HUES6 (cell line): ENCODE measurements around the gene GADD45G.

Experiments used
- H3K27ac ChIP-seq: 2 replicates; pipeline ENCODE4 v1.7.0; 2013; ENCODE audit warnings: low read depth, mild to moderate bottlenecking, low read length, inconsistent platforms
- H3K27me3 ChIP-seq: 2 replicates; pipeline ENCODE4 v1.6.1; 2013; ENCODE audit warnings: low read length; ENCODE audit not compliant: control insufficient read depth, insufficient read depth
- H3K36me3 ChIP-seq: 2 replicates; pipeline ENCODE4 v1.6.1; 2013; ENCODE audit warnings: low read length; ENCODE audit not compliant: control insufficient read depth, insufficient read depth
- H3K4me1 ChIP-seq: 2 replicates; pipeline ENCODE4 v1.6.1; 2013; ENCODE audit warnings: low read length; ENCODE audit not compliant: control insufficient read depth, insufficient read depth
- H3K4me3 ChIP-seq: 2 replicates; pipeline ENCODE4 v1.5.1; 2013; ENCODE audit warnings: low read depth, low read length
- H3K9ac ChIP-seq: one replicate; pipeline ENCODE4 v1.6.1; 2013; ENCODE audit warnings: mild to moderate bottlenecking, low read length
- H3K9me3 ChIP-seq: 2 replicates; pipeline ENCODE4 v1.6.1; 2013; ENCODE audit warnings: low read depth, low read length; ENCODE audit not compliant: control insufficient read depth, insufficient read depth

The GADD45G gene

GRCh38 chr9:89633920-89634319 lies 29.1 kb downstream of the GADD45G start:
- H3K27ac ChIP-seq: no peak overlapping the region
- H3K27me3 ChIP-seq: no peaks in the 10 kb centered on the region
- no peak overlapping the region for H3K4me3 ChIP-seq
- H3K9ac ChIP-seq: no peak overlapping the region
- H3K4me1 ChIP-seq: no peaks in the 10 kb centered on the region
- no peaks in the 10 kb centered on the region for H3K36me3 ChIP-seq
- no peaks in the 10 kb centered on the region for H3K9me3 ChIP-seq

GRCh38 chr9:89634995-89635742 lies 30.4 kb downstream of the GADD45G start:
- no peaks in the 10 kb centered on the region for H3K36me3 ChIP-seq
- no peaks in the 10 kb centered on the region for H3K9me3 ChIP-seq
- H3K27ac ChIP-seq: no peak overlapping the region
- H3K9ac ChIP-seq: no peak overlapping the region
- H3K4me3 ChIP-seq: no peak overlapping the region
- no peaks in the 10 kb centered on the region for H3K27me3 ChIP-seq
- no peaks in the 10 kb centered on the region for H3K4me1 ChIP-seq

GRCh38 chr9:89635816-89636215 lies 31.0 kb downstream of the GADD45G start:
- no peak overlapping the region for H3K27ac ChIP-seq
- H3K9ac ChIP-seq: no peak overlapping the region
- H3K27me3 ChIP-seq: no peaks in the 10 kb centered on the region
- no peaks in the 10 kb centered on the region for H3K36me3 ChIP-seq
- no peak overlapping the region for H3K4me3 ChIP-seq
- no peaks in the 10 kb centered on the region for H3K9me3 ChIP-seq
- peaks cover 3% of the 10 kb centered on the region; the same call in 1 of the 2 replicates for H3K4me1 ChIP-seq

- no peak overlapping the region for H3K4me3 ChIP-seq
- H3K9ac ChIP-seq: no peak overlapping the region
- H3K36me3 ChIP-seq: no peaks in the 10 kb centered on the region
- no peaks in the 10 kb centered on the region for H3K27me3 ChIP-seq
- no peak overlapping the region for H3K27ac ChIP-seq
- no peaks in the 10 kb centered on the region for H3K9me3 ChIP-seq
- peaks cover 3% of the 10 kb centered on the region; the same call in 1 of the 2 replicates for H3K4me1 ChIP-seq
Observed at GRCh38 chr9:89637787-89638186, 33.0 kb downstream of the GADD45G start.

DNA sequence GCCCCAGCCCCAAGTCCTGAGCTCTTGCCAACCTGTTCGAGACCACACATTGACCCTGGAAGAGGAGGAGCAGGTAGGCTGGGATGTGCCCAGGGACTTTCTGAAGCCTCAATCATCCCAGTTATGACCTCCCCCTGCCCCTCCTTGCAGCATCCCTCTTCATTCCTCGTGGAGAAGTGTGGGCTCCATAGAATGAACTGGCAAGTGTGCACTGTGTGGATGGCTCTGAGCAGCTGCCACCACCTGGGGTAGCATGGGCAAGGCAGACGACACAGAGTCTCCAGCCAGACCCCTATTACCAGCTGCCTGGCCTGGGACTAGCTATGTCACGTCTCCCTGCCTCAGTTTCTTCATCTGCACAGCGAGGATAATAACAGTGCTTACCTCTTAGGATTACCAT lies 33.5 kb downstream of the GADD45G start:
- Histone ChIP-seq H3K4me3 (no peak overlapping the region), H3K27me3 (no peaks in the 10 kb centered on the region), H3K27ac (no peak overlapping the region), H3K9me3 (no peaks in the 10 kb centered on the region), H3K36me3 (no peaks in the 10 kb centered on the region), H3K4me1 (peaks cover 3% of the 10 kb centered on the region; the same call in 1 of the 2 replicates), H3K9ac (no peak overlapping the region)

- no peaks in the 10 kb centered on the region for H3K27me3 ChIP-seq
- H3K36me3 ChIP-seq: no peaks in the 10 kb centered on the region
- no peak overlapping the region for H3K9ac ChIP-seq
- peaks cover 3% of the 10 kb centered on the region; the same call in 1 of the 2 replicates for H3K4me1 ChIP-seq
- no peak overlapping the region for H3K4me3 ChIP-seq
- no peaks in the 10 kb centered on the region for H3K9me3 ChIP-seq
- H3K27ac ChIP-seq: no peak overlapping the region
Observed at GRCh38 chr9:89638893-89639292, 34.1 kb downstream of the GADD45G start.

GRCh38 chr9:89639367-89639795 lies 34.6 kb downstream of the GADD45G start:
- Histone ChIP-seq H3K9me3 (no peaks in the 10 kb centered on the region), H3K27me3 (no peaks in the 10 kb centered on the region), H3K4me3 (no peak overlapping the region), H3K4me1 (peaks cover 3% of the 10 kb centered on the region; the same call in 1 of the 2 replicates), H3K27ac (no peak overlapping the region), H3K36me3 (no peaks in the 10 kb centered on the region), H3K9ac (no peak overlapping the region)

GRCh38 chr9:89639961-89640360 lies 35.1 kb downstream of the GADD45G start:
- Histone ChIP-seq H3K9ac (no peak overlapping the region), H3K36me3 (no peaks in the 10 kb centered on the region), H3K27ac (no peak overlapping the region), H3K4me3 (no peak overlapping the region), H3K27me3 (no peaks in the 10 kb centered on the region), H3K4me1 (peaks cover 3% of the 10 kb centered on the region; the same call in 1 of the 2 replicates), H3K9me3 (no peaks in the 10 kb centered on the region; the same call in 1 of the 2 replicates)

- Histone ChIP-seq H3K27me3 (no peaks in the 10 kb centered on the region), H3K4me1 (peaks cover 3% of the 10 kb centered on the region; the same call in 1 of the 2 replicates)
Observed at GRCh38 chr9:89640361-89640760, 35.5 kb downstream of the GADD45G start.

GRCh38 chr9:89640801-89641200 lies 36.0 kb downstream of the GADD45G start:
- Histone ChIP-seq H3K4me1 (peaks cover 3% of the 10 kb centered on the region; the same call in 1 of the 2 replicates), H3K4me3 (no peak overlapping the region), H3K36me3 (no peaks in the 10 kb centered on the region), H3K27ac (no peak overlapping the region), H3K9me3 (no peaks in the 10 kb centered on the region; the same call in 1 of the 2 replicates), H3K27me3 (no peaks in the 10 kb centered on the region), H3K9ac (no peak overlapping the region)

More at GRCh38 chr9:89640361-89640760, 35.5 kb downstream of the GADD45G start:
- Histone ChIP-seq H3K4me3 (no peak overlapping the region), H3K27ac (no peak overlapping the region), H3K9ac (no peak overlapping the region), H3K36me3 (no peaks in the 10 kb centered on the region), H3K9me3 (no peaks in the 10 kb centered on the region; the same call in 1 of the 2 replicates)

DNA sequence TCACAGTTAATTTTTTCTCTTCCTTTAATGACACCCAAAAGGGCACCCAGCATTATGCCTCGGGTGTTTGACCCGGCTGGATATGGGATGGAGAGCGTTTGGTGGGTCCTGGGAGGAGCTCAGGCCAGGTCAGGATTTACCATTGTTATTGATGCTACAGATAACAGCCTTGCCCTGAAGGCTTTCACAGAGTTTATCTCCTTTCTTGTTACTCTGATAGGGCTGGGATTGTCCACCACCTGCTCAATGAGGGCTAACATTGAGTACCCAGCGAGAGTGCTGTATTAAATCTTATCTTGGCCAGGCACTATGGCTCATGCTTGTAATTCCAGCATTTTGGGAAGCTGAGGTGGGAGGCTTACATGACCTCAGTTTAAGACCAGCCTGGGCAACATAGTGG lies 37.2 kb downstream of the GADD45G start:
- Histone ChIP-seq H3K9ac (no peak overlapping the region), H3K27me3 (no peaks in the 10 kb centered on the region), H3K4me3 (no peak overlapping the region), H3K27ac (no peak overlapping the region), H3K4me1 (peaks cover 3% of the 10 kb centered on the region; the same call in 1 of the 2 replicates), H3K9me3 (no peaks in the 10 kb centered on the region; the same call in 1 of the 2 replicates), H3K36me3 (no peaks in the 10 kb centered on the region)
